ENCODE results near the gene TUT1. TPM values are rescaled to one million over a fixed set of nuclear protein-coding genes. Genes with fewer than 3 reads are reported as not detected.

TUT1 gene
- total and polyA plus RNA-seq, 2 donors from 2014 or later, result 18.7 to 29.5 TPM

- intact Hi-C loops (cut with DNase I), result no loop called here
- Histone ChIP-seq H3K27me3 (ENCODE audit: control insufficient read depth, insufficient read depth, low read length) (no peaks in the 10 kb centered on the region), H3K4me1 (ENCODE audit: control insufficient read depth in 2 of 3, insufficient read depth in 2 of 3, low read depth in 1 of 3, low read length in 3 of 3) (peaks cover 0 to 26% (median 4%) of the 10 kb centered on the region in 3 donors), H3K9ac (ENCODE audit: low read length in 3 of 3) (peak within 1 kb of the TSS; percentile 68 to 81 (median 75)), H3K36me3 (ENCODE audit: control insufficient read depth in 2 of 3, insufficient read depth in 3 of 3, low read length in 3 of 3) (peaks cover 2 to 9% (median 5%) of the 10 kb centered on the region in 3 donors), H3K9me3 (ENCODE audit: control insufficient read depth in 2 of 3, insufficient read depth in 1 of 3, low read length in 3 of 3) (no peaks in the 10 kb centered on the region), H3K27ac (ENCODE audit: low read depth in 2 of 2, low read length in 2 of 2) (peak within 1 kb of the TSS; percentile 88 to 92), H3K4me3 (ENCODE audit: low read length in 3 of 3) (peak within 1 kb of the TSS; percentile 66 to 92 (median 83))
- FAIRE-seq (no peak), DNase-seq (peak; percentile 81 to 98 (median 92))
- TF ChIP-seq CTCF (IDR thresholded peaks at IDR 0.05; ENCODE audit: borderline replicate concordance, extremely low read depth, insufficient read depth), result peak; percentile 62
These were observed 21.3 kb upstream of the TUT1 start, which contains the start of the genes EML3 and ROM1 for GRCh38 chr11:62612366-62613290. TSS of gene EML3 (minus strand) at chr11:62612775. CDS start at chr11:62612457, 318 bp downstream. TSS of gene ROM1 (plus strand) at chr11:62613257. CDS start at chr11:62613282, 25 bp downstream.

- Histone ChIP-seq H3K27ac (ENCODE audit: low read depth in 2 of 2, low read length in 2 of 2) (peak overlapping the region; percentile 88 to 92), H3K4me1 (ENCODE audit: control insufficient read depth in 2 of 3, insufficient read depth in 2 of 3, low read depth in 1 of 3, low read length in 3 of 3) (peaks cover 0 to 26% (median 4%) of the 10 kb centered on the region in 3 donors), H3K36me3 (ENCODE audit: control insufficient read depth in 2 of 3, insufficient read depth in 3 of 3, low read length in 3 of 3) (peaks cover 2 to 8% (median 6%) of the 10 kb centered on the region in 3 donors), H3K9me3 (ENCODE audit: control insufficient read depth in 2 of 3, insufficient read depth in 1 of 3, low read length in 3 of 3) (no peaks in the 10 kb centered on the region), H3K27me3 (ENCODE audit: control insufficient read depth, insufficient read depth, low read length) (no peaks in the 10 kb centered on the region), H3K4me3 (ENCODE audit: low read length in 3 of 3) (peak overlapping the region; percentile 66 to 92 (median 83)), H3K9ac (ENCODE audit: low read length in 3 of 3) (peak overlapping the region; percentile 68 to 81 (median 75))
- TF ChIP-seq CTCF (IDR thresholded peaks at IDR 0.05; ENCODE audit: borderline replicate concordance, extremely low read depth, insufficient read depth), result no peak
- intact Hi-C loops (cut with DNase I), result no loop called here
- DNase-seq (peak; percentile 51 to 84 (median 68)), FAIRE-seq (no peak)
These were observed 20.5 kb upstream of the TUT1 start for GRCh38 chr11:62611705-62612365.

GRCh38 chr11:62610814-62611704 is 19.7 kb upstream of the TUT1 start:
- H3K9ac ChIP-seq (ENCODE audit: low read length in 3 of 3), result peak overlapping the region in 2 of 3 donors; percentile 75 to 81
- no peak for TF ChIP-seq CTCF (IDR thresholded peaks at IDR 0.05; ENCODE audit: borderline replicate concordance, extremely low read depth, insufficient read depth)
- H3K27ac ChIP-seq (ENCODE audit: low read depth in 2 of 2, low read length in 2 of 2), result peak overlapping the region; percentile 88 to 92
- H3K4me3 ChIP-seq (ENCODE audit: low read length in 3 of 3), result peak overlapping the region; percentile 66 to 92 (median 83)
- H3K4me1 ChIP-seq (ENCODE audit: control insufficient read depth in 2 of 3, insufficient read depth in 2 of 3, low read depth in 1 of 3, low read length in 3 of 3), result peaks cover 0 to 26% (median 4%) of the 10 kb centered on the region in 3 donors
- no peaks in the 10 kb centered on the region for H3K27me3 ChIP-seq (ENCODE audit: control insufficient read depth, insufficient read depth, low read length)
- intact Hi-C loops (cut with DNase I), result no loop called here
- no peak for FAIRE-seq
- H3K36me3 ChIP-seq (ENCODE audit: control insufficient read depth in 2 of 3, insufficient read depth in 3 of 3, low read length in 3 of 3), result peaks cover 2 to 9% (median 5%) of the 10 kb centered on the region in 3 donors
- DNase-seq, result peak in 1 of 5 donors; percentile 82
- H3K9me3 ChIP-seq (ENCODE audit: control insufficient read depth in 2 of 3, insufficient read depth in 1 of 3, low read length in 3 of 3), result no peaks in the 10 kb centered on the region
